Stimulated activated CD4-positive, alpha-beta T cell treated with anti-CD3 and anti-CD28 coated beads, Interleukin-1b, Interleukin-23, amount 100 ng/mL, for 48 hours (primary cell): ENCODE data around the gene PIK3CB.
"Not testable (repeated sequence)": the region's sequence is repeated elsewhere in the genome, so short reads cannot be mapped to it uniquely, and the experiment has no call there.

Experiments used
- DNase-seq: peaks from one replicate; pipeline ENCODE4 v3.0.0-alpha.2; 2020

Gene PIK3CB

GRCh38 chr3:138846262-138846791 is 11.6 kb upstream of the PIK3CB start:
- DNase-seq = no peak

GRCh38 chr3:138845771-138846173 is 11.0 kb upstream of the PIK3CB start:
- no peak for DNase-seq

DNA sequence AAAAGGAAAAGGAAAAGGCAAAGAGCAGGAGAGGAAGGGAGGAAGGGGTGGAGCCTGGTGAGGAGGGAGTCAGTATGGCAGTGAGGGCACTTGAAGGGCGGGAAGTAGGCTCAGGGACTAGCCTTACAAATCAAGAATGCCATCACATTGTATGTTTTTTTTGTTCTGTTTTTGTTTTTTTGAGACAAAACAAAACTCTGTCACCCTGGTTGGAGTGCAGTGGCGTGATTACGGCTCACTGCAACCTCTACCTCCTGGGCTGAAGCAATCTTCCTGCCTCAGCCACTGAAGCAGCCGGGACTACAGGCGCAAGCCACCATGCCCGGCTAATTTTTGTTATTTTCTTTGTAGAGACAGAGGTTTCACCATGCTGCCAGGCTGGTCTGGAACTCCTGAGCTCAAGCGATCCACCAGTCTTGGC is 10.5 kb upstream of the PIK3CB start:
- no peak for DNase-seq

DNA sequence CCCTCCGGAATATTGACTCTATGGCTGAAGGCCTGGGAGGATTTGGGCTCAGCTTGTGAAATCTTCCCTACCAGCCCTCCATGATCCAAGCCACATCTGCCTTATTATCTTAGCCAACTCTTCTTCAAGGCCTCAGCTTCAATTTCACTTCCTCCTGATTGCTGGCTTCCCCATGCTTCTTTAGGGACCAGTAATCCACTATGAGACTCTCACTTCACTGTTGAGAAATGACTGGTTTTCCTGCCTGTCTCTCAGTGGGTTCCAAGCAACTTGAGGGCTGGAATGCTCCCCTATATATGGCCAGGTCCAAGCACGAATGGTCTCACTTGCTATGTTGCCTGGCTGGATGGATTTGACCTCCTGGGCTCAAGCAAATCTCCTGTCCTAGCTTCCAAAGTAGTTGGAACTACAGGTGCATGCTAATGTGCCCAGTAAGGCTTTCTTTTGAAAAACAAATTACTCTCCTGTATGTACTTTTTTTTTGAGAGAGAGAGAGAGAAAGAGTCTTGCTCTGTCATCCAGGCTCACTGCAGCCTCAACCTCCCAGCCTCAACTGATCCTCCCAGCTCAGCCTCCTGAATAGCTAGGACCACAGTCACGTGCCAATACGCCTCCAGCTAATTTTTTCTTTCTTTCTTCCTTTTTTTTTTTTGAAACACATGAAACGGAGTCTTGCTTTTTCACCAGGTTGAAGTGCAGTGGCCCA is 7.9 kb upstream of the PIK3CB start:
- DNase-seq = no peak

DNA sequence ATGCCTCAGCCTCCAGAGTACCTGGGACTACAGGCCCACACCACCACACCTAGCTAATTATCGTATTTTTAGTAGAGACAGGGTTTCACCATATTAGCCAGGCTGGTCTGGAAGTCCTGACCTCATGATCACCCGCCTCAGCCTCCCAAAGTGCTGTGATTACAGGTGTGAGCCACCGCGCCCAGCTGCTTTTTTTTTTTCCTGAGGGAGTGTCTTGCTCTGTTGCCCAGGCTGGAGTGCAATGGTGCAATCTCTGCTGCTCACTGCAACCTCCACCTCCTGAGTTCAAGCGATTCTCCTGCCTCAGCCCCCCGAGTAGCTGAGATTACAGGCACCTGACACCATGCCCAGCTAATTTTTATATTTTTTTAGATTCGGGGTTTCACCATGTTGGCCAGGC is 3.7 kb upstream of the PIK3CB start:
- DNase-seq = not testable (repeated sequence)

GRCh38 chr3:138835846-138836245 is 1.1 kb upstream of the PIK3CB start:
- DNase-seq = not testable (repeated sequence)

DNA sequence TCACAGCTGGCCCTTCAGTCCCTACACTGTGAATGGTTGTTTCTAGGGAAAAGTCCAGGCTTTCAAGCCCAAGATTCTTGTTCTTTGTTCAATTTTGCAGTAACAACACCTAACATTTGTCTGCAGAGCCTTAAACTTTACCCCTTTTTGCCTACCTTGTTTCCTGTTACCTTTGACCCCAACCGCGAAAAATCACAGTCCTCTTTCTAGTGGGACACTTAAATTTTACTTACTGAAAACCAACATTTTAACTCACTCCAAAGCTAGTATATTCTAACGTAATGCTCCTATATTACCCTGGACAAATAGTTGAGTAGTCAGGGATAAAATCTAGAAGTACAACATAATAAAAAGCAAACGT is 649 bp upstream of the PIK3CB start:
- DNase-seq = no peak

DNA sequence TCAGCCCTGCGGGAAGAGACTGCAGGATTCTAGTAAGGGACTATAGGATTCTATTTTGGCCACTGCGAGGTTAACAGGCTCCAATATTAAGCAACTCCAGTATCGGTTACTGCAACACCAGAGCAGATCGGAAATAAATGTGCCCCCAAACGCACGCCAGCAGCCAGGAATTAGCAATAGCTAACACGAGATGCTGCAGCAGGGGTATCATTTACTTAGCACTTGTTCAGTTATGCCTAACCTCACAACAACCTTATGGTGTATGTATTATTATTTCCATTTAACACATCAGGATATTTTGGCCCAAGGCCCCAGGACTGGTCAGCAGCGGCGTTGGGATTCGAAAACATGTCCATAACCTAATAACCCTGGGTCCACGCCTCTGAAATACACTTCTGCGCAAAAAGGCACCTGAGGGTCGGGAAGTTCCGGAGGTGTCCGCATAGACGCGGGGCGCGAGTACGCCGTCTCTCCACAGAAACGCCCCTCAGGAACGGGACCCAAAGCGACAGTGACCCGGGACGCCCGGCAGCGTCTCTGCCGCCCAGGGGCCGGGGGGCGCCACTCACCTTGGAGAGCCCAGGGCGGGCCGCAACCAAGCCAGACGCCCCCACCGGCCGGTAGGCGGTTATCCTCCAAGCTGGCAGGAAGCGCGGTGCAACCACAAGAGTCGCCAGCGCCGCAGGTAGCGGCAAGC is 681 bp downstream of the PIK3CB start:
- peak; percentile 13 for DNase-seq

- DNase-seq = not testable (repeated sequence)
Measured at GRCh38 chr3:138832473-138833057, 2.2 kb downstream of the PIK3CB start.

- no peak for DNase-seq
Measured at GRCh38 chr3:138829886-138830510, 4.7 kb downstream of the PIK3CB start.

GRCh38 chr3:138829097-138829496 is 5.6 kb downstream of the PIK3CB start:
- no peak for DNase-seq

GRCh38 chr3:138827222-138827621 is 7.5 kb downstream of the PIK3CB start:
- DNase-seq = no peak

DNA sequence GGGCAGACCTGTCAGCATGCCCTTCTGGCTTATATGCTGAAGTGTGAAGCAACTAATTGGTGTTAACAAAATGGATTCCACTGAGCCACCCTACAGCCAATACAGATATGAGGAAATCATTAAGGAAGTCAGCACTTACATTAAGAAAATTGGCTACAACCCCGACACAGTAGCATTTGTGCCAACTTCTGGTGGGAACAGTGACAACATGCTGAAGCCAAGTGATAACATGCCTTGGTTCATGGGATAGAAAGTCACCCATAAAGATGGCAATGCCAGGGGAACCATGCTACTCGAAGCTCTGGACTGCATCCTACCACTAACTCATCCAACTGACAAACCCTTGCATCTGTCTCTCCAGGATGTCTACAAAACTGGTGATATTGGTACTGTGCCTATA is 9.4 kb downstream of the PIK3CB start:
- no peak for DNase-seq

DNA sequence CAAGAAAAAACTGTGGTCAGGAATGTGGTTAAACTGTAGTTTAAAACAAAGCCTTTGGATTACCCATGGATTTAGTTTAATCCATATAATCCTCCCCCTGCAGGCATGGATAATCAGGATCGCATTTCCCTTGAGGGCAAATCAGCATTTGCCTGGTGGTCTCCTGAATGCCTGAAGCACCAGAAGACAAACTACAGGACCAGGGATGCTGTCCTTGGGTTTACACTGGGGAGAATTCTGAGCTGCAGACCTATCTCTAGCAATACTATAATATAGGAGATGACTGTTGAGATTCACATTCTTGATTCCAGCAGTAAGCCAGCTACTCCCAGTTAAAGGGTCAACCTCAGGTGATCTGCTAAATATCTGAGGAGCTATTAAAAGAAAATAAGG is 10.6 kb downstream of the PIK3CB start:
- no peak for DNase-seq

DNA sequence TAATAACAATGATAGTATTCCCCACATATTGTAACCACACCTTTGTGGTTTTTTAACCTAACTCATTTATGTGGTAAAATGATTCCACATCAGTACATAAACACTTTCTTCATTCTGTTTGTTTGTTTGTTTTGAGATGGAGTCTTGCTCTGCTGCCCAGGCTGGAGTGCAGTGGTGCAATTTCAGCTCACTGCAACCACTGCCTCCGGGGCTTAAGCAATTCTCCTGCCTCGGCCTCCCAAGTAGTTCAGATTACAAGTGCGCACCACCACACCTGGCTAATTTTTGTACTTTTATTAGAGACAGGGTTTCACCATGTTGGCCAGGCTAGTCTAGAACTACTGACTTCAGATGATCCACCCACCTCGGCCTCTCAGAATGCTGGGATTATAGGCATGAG is 14.3 kb downstream of the PIK3CB start:
- not testable (repeated sequence) for DNase-seq

- no peak for DNase-seq
Measured at GRCh38 chr3:138818185-138818860, 16.4 kb downstream of the PIK3CB start.

DNA sequence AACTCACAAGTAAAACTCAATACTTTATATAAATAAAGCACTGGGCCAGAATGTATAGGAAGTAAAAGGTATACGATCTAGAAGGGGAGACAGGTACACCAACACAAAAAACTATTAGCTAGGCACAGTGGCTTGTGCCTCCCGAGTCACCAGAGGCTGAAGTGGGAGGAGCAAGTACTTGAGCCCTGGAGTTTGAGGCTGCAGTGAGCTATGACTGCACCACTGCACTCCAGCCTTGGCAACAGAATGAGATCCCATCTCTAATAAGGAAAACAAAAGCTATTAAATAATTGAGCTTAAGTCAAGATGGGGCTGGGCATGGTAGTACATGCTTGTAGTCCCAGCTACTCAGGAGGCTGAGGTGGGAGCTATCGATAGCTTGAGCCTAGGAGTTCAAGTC is 17.0 kb downstream of the PIK3CB start:
- DNase-seq = no peak

GRCh38 chr3:138812806-138813205 is 21.9 kb downstream of the PIK3CB start:
- DNase-seq = no peak

GRCh38 chr3:138809500-138810256 is 25.1 kb downstream of the PIK3CB start:
- DNase-seq = no peak

DNA sequence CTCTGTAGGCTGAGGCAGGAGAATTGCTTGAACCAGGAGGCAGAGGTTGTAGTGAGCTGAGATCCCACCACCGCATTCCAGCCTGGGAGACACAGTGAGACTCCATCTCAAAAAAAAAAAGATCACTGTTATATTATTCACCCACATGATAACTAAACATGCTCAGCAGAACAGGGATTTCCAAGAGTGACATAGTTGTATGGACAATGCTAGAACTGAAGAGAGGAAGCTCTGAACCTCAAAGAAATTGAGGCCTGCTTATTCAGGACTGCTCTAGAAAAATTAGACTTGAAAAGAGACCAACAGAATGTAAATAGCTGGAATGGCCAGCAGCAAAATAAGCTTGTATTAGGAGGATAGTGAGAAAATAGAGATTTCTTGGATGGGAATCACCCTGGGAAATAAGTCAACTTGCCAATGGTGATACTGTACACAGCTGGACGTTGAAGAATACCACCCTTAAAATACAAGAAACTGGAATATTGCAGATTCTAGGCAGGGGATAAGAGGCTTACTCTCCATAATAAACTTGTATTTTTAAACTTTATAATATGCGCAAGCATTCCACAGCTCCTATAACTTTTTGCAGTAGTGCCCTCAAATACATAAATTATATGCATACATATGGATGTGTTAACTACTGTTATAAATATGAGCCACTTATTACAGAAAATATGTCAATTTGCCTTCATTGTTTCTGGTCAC is 28.2 kb downstream of the PIK3CB start:
- DNase-seq = no peak

DNA sequence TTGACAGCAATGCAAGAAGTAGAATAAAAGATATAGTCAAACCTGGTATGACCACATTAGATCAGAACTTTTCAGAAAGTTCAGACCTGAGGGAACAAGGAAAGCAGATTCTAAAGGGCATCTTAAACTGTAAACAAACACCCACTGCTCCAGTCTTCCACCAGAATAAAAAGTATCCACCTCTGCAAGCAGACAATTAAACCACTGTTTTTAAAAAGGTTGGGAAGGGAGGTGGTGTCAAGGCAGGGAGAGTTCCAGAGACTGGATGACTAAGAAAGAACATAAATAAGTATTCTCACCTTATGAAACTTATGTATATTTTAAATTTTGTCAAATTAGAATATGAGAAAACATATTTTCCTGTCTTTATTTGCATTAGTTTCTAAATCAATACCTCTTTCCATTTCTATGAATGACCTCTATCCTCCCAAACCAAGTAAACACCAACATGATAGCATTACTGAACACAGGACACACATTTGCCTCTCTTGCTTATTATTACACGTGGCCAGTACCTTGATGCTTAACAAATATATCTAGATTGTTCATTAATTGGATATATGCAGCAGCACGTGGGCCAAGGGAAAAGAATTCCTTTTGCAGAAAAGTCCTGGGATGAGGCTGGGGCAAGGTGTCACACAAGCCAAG is 31.6 kb downstream of the PIK3CB start:
- DNase-seq = no peak
